SK-N-SH (cell line): ENCODE results near the gene PPP2R1A. TPM values are rescaled to one million over a fixed set of nuclear protein-coding genes. Genes with fewer than 3 reads are reported as not detected.
A peak's percentile ranks its signal among the peaks of the same experiment; 100 is the strongest.

Experiments used
- CTCF ChIA-PET: fragments of 300-600, 350-600 bp; formaldehyde crosslinking; extraction: SDS; loops from one replicate; lab custom pipeline; 2021; lab: Yijun Ruan, JAX
- POLR2A ChIA-PET: fragments of 350-600 bp; sonication (Branson Sonifier 250); formaldehyde crosslinking; extraction: SDS; loops from one replicate; lab custom pipeline; 2020; ENCODE audit warnings: antibody characterized with exemption, inconsistent platforms; lab: Yijun Ruan, JAX
- DNase-seq: peaks from one replicate; pipeline ENCODE4 v3.0.0; 2012
- H2AFZ ChIP-seq: fragments of 200-600 bp; sonication (generic); 2 replicates; pipeline ENCODE4 v1.8.1; 2016; ENCODE audit warnings: antibody characterized with exemption, mild to moderate bottlenecking, low read depth
- H3F3A ChIP-seq: fragments of 200-600 bp; sonication (generic); replicated peaks from 2 replicates; pipeline ENCODE3; 2016; ENCODE audit warnings: antibody characterized with exemption, mild to moderate bottlenecking; ENCODE audit not compliant: insufficient read depth
- H3K27ac ChIP-seq, 2 experiments: fragments of 200-500 bp in 1 of 2; fragments of 200-600 bp in 1 of 2; sonication (Bioruptor generic) in 1 of 2; sonication (generic), shearing (Covaris generic) in 1 of 2; 2 replicates each; pipeline versions ENCODE4 v1.5.1 to v1.6.1; 2014 to 2016; ENCODE audit warnings: low read depth in 2 of 2, inconsistent platforms in 1 of 2, low read length in 1 of 2, mild to moderate bottlenecking in 1 of 2, mixed read lengths in 1 of 2
- H3K27me3 ChIP-seq: fragments of 200-600 bp; sonication (generic), shearing (Covaris generic); 2 replicates; pipeline ENCODE4 v1.6.1; 2016; ENCODE audit warnings: mixed run types; ENCODE audit not compliant: insufficient read depth
- H3K36me3 ChIP-seq, 2 experiments: fragments of 200-500 bp in 1 of 2; fragments of 200-600 bp in 1 of 2; sonication (Bioruptor generic) in 1 of 2; sonication (generic) in 1 of 2; replicated peaks in 1 of 2; 2 replicates each; pipeline versions ENCODE3 to v1.5.1; 2014 to 2016; ENCODE audit warnings: low read length in 1 of 2, mild to moderate bottlenecking in 1 of 2; ENCODE audit not compliant: insufficient read depth in 2 of 2, control insufficient read depth in 1 of 2
- H3K4me1 ChIP-seq, 2 experiments: fragments of 200-500 bp in 1 of 2; fragments of 200-600 bp in 1 of 2; sonication (Bioruptor generic) in 1 of 2; sonication (generic), shearing (Covaris generic) in 1 of 2; 2 replicates each; pipeline versions ENCODE4 v1.5.1 to v1.6.1; 2014 to 2016; ENCODE audit warnings: low read depth in 1 of 2, low read length in 1 of 2, mixed run types in 1 of 2; ENCODE audit not compliant: insufficient read depth in 2 of 2, control insufficient read depth in 1 of 2
- H3K4me2 ChIP-seq: fragments of 200-600 bp; sonication (generic), shearing (Covaris generic); 2 replicates; pipeline ENCODE4 v1.6.1; 2017; ENCODE audit warnings: mixed run types
- H3K4me3 ChIP-seq, 2 experiments: fragments of 200-500 bp in 1 of 2; fragments of 200-600 bp in 1 of 2; sonication (Bioruptor generic) in 1 of 2; sonication (generic), shearing (Covaris generic) in 1 of 2; 2 replicates each; pipeline versions ENCODE4 v1.5.1 to v1.8.1; 2014 to 2016; ENCODE audit warnings: low read depth in 2 of 2, inconsistent platforms in 1 of 2, low read length in 1 of 2, mild to moderate bottlenecking in 1 of 2, mixed read lengths in 1 of 2, moderate library complexity in 1 of 2
- H3K79me2 ChIP-seq: fragments of 200-600 bp; sonication (generic); 2 replicates; pipeline ENCODE4 v1.8.1; 2017; ENCODE audit warnings: mild to moderate bottlenecking; ENCODE audit not compliant: insufficient read depth
- H3K9ac ChIP-seq: fragments of 200-600 bp; sonication (generic); 2 replicates; pipeline ENCODE4 v1.6.1; 2017; ENCODE audit warnings: mixed run types
- H3K9me2 ChIP-seq: fragments of 200-600 bp; sonication (generic); 2 replicates; pipeline ENCODE4 v1.6.1; 2017; ENCODE audit warnings: mixed run types
- H3K9me3 ChIP-seq: fragments of 200-600 bp; sonication (generic); 2 replicates; pipeline ENCODE4 v1.6.1; 2017; ENCODE audit warnings: mixed run types, mild to moderate bottlenecking, moderate library complexity
- H4K20me1 ChIP-seq: fragments of 200-600 bp; sonication (generic); 2 replicates; pipeline ENCODE4 v1.6.1; 2017; ENCODE audit warnings: mild to moderate bottlenecking, mixed run types; ENCODE audit not compliant: insufficient read depth
- CHD2 ChIP-seq: fragments of 150-350 bp; IDR thresholded peaks from 2 replicates; pipeline ENCODE4 v1.6.1; 2018; ENCODE audit warnings: low read length; ENCODE audit not compliant: partially characterized antibody
- CTCF ChIP-seq: fragments of 200-600 bp; sonication (generic); IDR thresholded peaks from 2 replicates; pipeline ENCODE4 v1.6.1; 2017; ENCODE audit warnings: antibody characterized with exemption, mild to moderate bottlenecking, moderate library complexity
- ELF1 ChIP-seq: IDR thresholded peaks from 2 replicates; pipeline ENCODE4 v1.4.0; 2012
- EP300 ChIP-seq, 2 experiments: IDR thresholded peaks; 2 replicates each; pipeline versions ENCODE4 v1.4.0 to v1.6.1; 2012; ENCODE audit warnings: borderline replicate concordance in 1 of 2, low read depth in 1 of 2, low read length in 1 of 2
- EZH2phosphoT487 ChIP-seq: fragments of 200-600 bp; sonication (generic); IDR thresholded peaks from 2 replicates; pipeline ENCODE4 v1.6.1; 2017; ENCODE audit warnings: low read depth, mixed run types, mild to moderate bottlenecking, antibody characterized with exemption, moderate library complexity, borderline replicate concordance
- FOSL2 ChIP-seq: IDR thresholded peaks from 2 replicates; pipeline ENCODE4 v1.4.0; 2012; ENCODE audit warnings: low read depth, mild to moderate bottlenecking, moderate library complexity, borderline replicate concordance
- FOXJ3 ChIP-seq: sonication (generic); formaldehyde crosslinking; IDR thresholded peaks from 2 replicates; pipeline ENCODE4 v1.5.1; 2020; ENCODE audit warnings: mild to moderate bottlenecking, missing genetic modification reagents
- FOXM1 ChIP-seq: IDR thresholded peaks from 2 replicates; pipeline ENCODE4 v1.4.0; 2012; ENCODE audit warnings: low read depth, mild to moderate bottlenecking
- GABPA ChIP-seq: IDR thresholded peaks from 2 replicates; pipeline ENCODE4 v1.4.0; 2012; ENCODE audit warnings: low read depth, mild to moderate bottlenecking
- GATA2 ChIP-seq: sonication (generic); formaldehyde crosslinking; IDR thresholded peaks from 2 replicates; pipeline ENCODE4 v1.5.0; 2020; ENCODE audit warnings: mild to moderate bottlenecking, missing genetic modification reagents
- JUND ChIP-seq: IDR thresholded peaks from 2 replicates; pipeline ENCODE4 v1.4.0; 2012
- MXI1 ChIP-seq: IDR thresholded peaks from 2 replicates; pipeline ENCODE4 v1.6.1; 2012; ENCODE audit warnings: mild to moderate bottlenecking, low read depth, low read length, improper control_type of control experiment
- POLR2AphosphoS5 ChIP-seq: IDR thresholded peaks from 2 replicates; pipeline ENCODE4 v1.6.1; 2012; ENCODE audit warnings: low read depth, low read length
- RAD21 ChIP-seq: IDR thresholded peaks from 2 replicates; pipeline ENCODE4 v1.6.1; 2012; ENCODE audit warnings: mild to moderate bottlenecking, low read length
- REST ChIP-seq: IDR thresholded peaks from 2 replicates; pipeline ENCODE4 v1.6.1; 2012; ENCODE audit warnings: mild to moderate bottlenecking, low read depth, low read length, moderate library complexity
- RFX5 ChIP-seq: IDR thresholded peaks from 2 replicates; pipeline ENCODE4 v1.6.1; 2012; ENCODE audit warnings: mild to moderate bottlenecking, improper control_type of control experiment, low read length
- SIN3A ChIP-seq: IDR thresholded peaks from 2 replicates; pipeline ENCODE4 v1.6.1; 2012; ENCODE audit warnings: low read depth, mild to moderate bottlenecking, low read length, moderate library complexity, borderline replicate concordance
- TCF12 ChIP-seq: IDR thresholded peaks from 2 replicates; pipeline ENCODE4 v1.4.0; 2012
- USF1 ChIP-seq: IDR thresholded peaks from 2 replicates; pipeline ENCODE4 v1.4.0; 2012; ENCODE audit warnings: low read depth, borderline replicate concordance
- YY1 ChIP-seq: IDR thresholded peaks from 2 replicates; pipeline ENCODE4 v1.4.0; 2012; ENCODE audit warnings: low read depth, mild to moderate bottlenecking
- ZBTB33 ChIP-seq: IDR thresholded peaks from 2 replicates; pipeline ENCODE4 v1.4.0; 2012; ENCODE audit warnings: low read depth, borderline replicate concordance
- WGBS: methylation state at CpG from one replicate; pipeline ENCODE4 v1.1.6; 2017; ENCODE audit warnings: low lambda C conversion rate; 5-methylcytosine and 5-hydroxymethylcytosine counted together
- polyA plus RNA-seq, 3 experiments: library from polyadenylated mRNA; depleted of rRNA; stranded (reverse); fragments of >200 nt; gene quantifications; 2 replicates each; pipeline ENCODE4 v1.2.3, GENCODE V29; 2012
- TF ChIP-seq, protein P1 (sequence below): fragments of 150-350 bp; IDR thresholded peaks from 2 replicates; pipeline ENCODE4 v1.6.1; 2016; ENCODE audit warnings: mild to moderate bottlenecking, low read depth, low read length

The PPP2R1A gene
- 162 and 163 TPM in 2 replicates for polyA plus RNA-seq (2012; rRNA removed)
- polyA plus RNA-seq (2012; cell fraction: cytosol; rRNA removed): 80.3 and 120 TPM in 2 replicates
- polyA plus RNA-seq (2012; cell fraction: nucleus; rRNA removed): 159 and 228 TPM in 2 replicates

- peaks cover 3 to 14% of the 10 kb centered on the region in 2 experiments for H3K36me3 ChIP-seq
- H3K27ac ChIP-seq: peak within 1 kb of the TSS; percentile 91 to 94
- peaks cover 12 to 17% of the 10 kb centered on the region in 2 experiments; a peak in 3 of 4 replicates for H3K4me1 ChIP-seq
- peaks cover 20% of the 10 kb centered on the region for H4K20me1 ChIP-seq
- peak within 1 kb of the TSS; percentile 68 to 81 for H3K4me3 ChIP-seq
- ChIA-PET CTCF (interaction anchor here (1.0 to 2.0 kb wide), 3 partner anchors 18 to 51 kb away, joined by 3 to 14 read pairs (median 5); partner anchors contain the start of genes ZNF616 and ZNF836), POLR2A (interaction anchor here (0.5 to 2.0 kb wide), 11 partner anchors 8 to 209 kb away, joined by 3 to 13 read pairs (median 3); partner anchors contain the start of genes ZNF614, ZNF616 and ZNF836)
- peak within 1 kb of the TSS; percentile 93 for H3K9ac ChIP-seq
- H3K9me3 ChIP-seq: no peaks in the 10 kb centered on the region
- no peaks in the 10 kb centered on the region for H3K27me3 ChIP-seq
- peak within 1 kb of the TSS; percentile 86 for H2AFZ ChIP-seq
- H3K79me2 ChIP-seq: peaks cover 50% of the 10 kb centered on the region
- H3K4me2 ChIP-seq: peak within 1 kb of the TSS; percentile 92
- WGBS: 0% methylated on average over 30 of the region's 70 CpGs
- peak; percentile 97 for DNase-seq
- H3F3A ChIP-seq: peaks cover 4% of the 10 kb centered on the region
- H3K9me2 ChIP-seq: no peaks in the 10 kb centered on the region
- TF ChIP-seq EZH2phosphoT487: no peak
- TF ChIP-seq ZBTB33: peak; percentile 37; the same call in 1 of the 2 replicates
- no peak; the same call in none of the 2 replicates for TF ChIP-seq RFX5
- peak; percentile 87 for TF ChIP-seq CHD2
- TF ChIP-seq MXI1: peak; percentile 86
- no peak for TF ChIP-seq FOSL2
- TF ChIP-seq POLR2AphosphoS5: peak; percentile 81
- TF ChIP-seq, protein P1, sequence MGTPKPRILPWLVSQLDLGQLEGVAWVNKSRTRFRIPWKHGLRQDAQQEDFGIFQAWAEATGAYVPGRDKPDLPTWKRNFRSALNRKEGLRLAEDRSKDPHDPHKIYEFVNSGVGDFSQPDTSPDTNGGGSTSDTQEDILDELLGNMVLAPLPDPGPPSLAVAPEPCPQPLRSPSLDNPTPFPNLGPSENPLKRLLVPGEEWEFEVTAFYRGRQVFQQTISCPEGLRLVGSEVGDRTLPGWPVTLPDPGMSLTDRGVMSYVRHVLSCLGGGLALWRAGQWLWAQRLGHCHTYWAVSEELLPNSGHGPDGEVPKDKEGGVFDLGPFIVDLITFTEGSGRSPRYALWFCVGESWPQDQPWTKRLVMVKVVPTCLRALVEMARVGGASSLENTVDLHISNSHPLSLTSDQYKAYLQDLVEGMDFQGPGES: peak; percentile 66
- peak; percentile 95 for TF ChIP-seq YY1
- TF ChIP-seq TCF12: peak; percentile 24; the same call in 1 of the 2 replicates
- 0 out of 2 replicates have a peak, but pooled peaks have one; percentile 60 for TF ChIP-seq FOXJ3 (CRISPR knock-in tag)
- TF ChIP-seq REST: no peak
- no peak for TF ChIP-seq USF1
- peak; percentile 68 for TF ChIP-seq GATA2 (CRISPR knock-in tag)
- peak; percentile 82 for TF ChIP-seq GABPA
- TF ChIP-seq ELF1: peak; percentile 68
- no peak for TF ChIP-seq FOXM1
- TF ChIP-seq RAD21: no peak
- TF ChIP-seq EP300 (IDR thresholded peaks at IDR 0.05; ENCODE audit: borderline replicate concordance in 1 of 2, low read depth in 1 of 2, low read length in 1 of 2): no peak
- peak; percentile 73; the same call in 1 of the 2 replicates for TF ChIP-seq SIN3A
- TF ChIP-seq CTCF: no peak
- TF ChIP-seq JUND: no peak; the same call in 1 of the 2 replicates
Observed at GRCh38 chr19:52189735-52190486, at the start of gene PPP2R1A. Gene PPP2R1A (plus strand): TSS chr19:52190052. CDS start chr19:52190097, 45 bp downstream.
